Fibroblast of skin of back (primary cell): ENCODE results near the gene IQSEC1.

Experiments
- DNase-seq: peaks from one replicate; pipeline ENCODE4 v3.0.0-alpha.2; 2013

The IQSEC1 gene

GRCh38 chr3:13025778-13026518 lies 47.3 kb downstream of the IQSEC1 start:
- DNase-seq: no peak

GRCh38 chr3:13025090-13025489 lies 48.1 kb downstream of the IQSEC1 start:
- peak; percentile 80 for DNase-seq

GRCh38 chr3:13024765-13025065 lies 48.5 kb downstream of the IQSEC1 start:
- DNase-seq: no peak

- no peak for DNase-seq
Measured at GRCh38 chr3:13023971-13024764, 49.1 kb downstream of the IQSEC1 start.

GRCh38 chr3:13023235-13023970 lies 49.8 kb downstream of the IQSEC1 start:
- peak; percentile 52 for DNase-seq

- peak; percentile 89 for DNase-seq
Measured at GRCh38 chr3:13022348-13023234, 50.6 kb downstream of the IQSEC1 start.

GRCh38 chr3:13021141-13022114 lies 51.8 kb downstream of the IQSEC1 start:
- no peak for DNase-seq

- no peak for DNase-seq
Measured at GRCh38 chr3:13020159-13020750, 53.0 kb downstream of the IQSEC1 start.

- peak; percentile 83 for DNase-seq
Measured at GRCh38 chr3:13019243-13020095, 53.8 kb downstream of the IQSEC1 start.

- no peak for DNase-seq
Measured at GRCh38 chr3:13018561-13019242, 54.5 kb downstream of the IQSEC1 start.

GRCh38 chr3:13018043-13018451 lies 55.2 kb downstream of the IQSEC1 start:
- peak; percentile 45 for DNase-seq

GRCh38 chr3:13017361-13018042 lies 55.7 kb downstream of the IQSEC1 start:
- no peak for DNase-seq

- DNase-seq: no peak
Measured at GRCh38 chr3:13016721-13017255, 56.4 kb downstream of the IQSEC1 start.

GRCh38 chr3:13016083-13016720 lies 57.0 kb downstream of the IQSEC1 start:
- no peak for DNase-seq

GRCh38 chr3:13015286-13016082 lies 57.7 kb downstream of the IQSEC1 start:
- no peak for DNase-seq

GRCh38 chr3:13014755-13015285 lies 58.4 kb downstream of the IQSEC1 start:
- no peak for DNase-seq
